Stimulated activated CD8-positive, alpha-beta memory T cell treated with anti-CD3 and anti-CD28 coated beads, Interleukin-12 subunit alpha, Interleukin-12 subunit beta, amount 100 ng/mL, for 24 hours (primary cell): ENCODE data around the gene NLGN4Y.
"Not testable (repeated sequence)": the region's sequence is repeated elsewhere in the genome, so short reads cannot be mapped to it uniquely, and the experiment has no call there.

ENCODE experiments used
- DNase-seq: peaks from one replicate; pipeline ENCODE4 v3.0.0-alpha.2; 2020; ENCODE audit errors: extremely low read depth

NLGN4Y gene

DNA sequence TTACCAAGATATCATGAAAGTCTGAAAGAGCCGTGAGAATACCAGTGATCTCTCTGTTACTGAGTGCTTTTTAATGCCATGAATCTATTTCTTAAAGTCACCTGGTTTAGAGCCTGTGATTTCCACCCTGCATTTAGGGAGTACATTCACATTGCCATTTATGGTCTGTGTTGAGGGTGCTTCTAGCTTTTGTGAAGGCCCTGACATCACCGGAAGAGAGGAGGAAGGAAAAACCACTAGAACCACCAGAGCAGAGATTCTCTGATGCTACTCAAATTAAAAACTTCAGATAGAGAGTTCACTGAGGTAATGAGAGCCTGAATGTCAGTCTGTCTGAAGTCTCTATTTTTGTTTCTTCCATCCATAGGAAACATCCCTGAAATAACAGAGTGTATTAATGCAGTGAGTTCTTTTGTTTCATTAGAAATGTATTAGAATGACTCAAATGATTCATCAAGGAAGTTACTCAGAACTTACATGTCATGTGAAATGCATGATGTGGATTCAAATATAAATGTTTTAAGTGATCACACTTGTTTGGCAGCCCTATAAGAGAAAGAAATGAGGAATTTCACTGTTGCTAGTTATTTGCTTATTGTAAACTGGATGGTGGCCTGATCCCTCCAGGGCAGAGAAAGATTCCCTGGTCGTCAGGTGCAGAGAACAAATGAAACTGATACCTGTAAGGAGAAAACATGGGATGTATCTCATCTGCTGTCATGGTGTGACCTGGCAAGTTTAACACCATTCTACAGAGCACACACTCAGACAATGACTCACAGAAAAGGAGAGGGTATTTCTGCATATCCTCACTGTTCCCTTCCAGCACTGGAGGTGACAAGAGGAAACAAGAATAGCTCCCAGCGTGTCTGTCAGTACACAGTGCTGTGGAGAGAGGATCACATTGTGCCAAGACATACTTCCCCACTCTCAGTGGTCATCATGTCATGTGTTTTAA lies 310.1 kb downstream of the NLGN4Y start:
- DNase-seq = no peak

DNA sequence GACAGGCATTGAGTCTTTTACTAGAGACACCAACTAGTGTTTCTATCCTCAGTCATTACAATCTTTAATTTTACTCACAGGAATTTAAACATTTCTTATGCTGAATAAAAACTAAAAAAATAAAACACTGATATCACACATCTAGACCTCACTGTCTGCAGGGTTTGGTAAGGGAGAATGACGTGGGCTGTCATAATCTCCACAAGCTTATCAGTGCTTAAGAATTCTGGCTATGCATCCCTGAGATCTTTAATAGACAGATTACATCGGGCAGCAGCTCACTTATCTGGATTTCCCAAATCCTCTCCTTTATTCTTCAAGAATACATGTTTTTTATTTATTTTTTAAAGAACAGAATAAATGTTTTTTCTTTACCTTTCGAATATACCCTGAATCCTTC lies 313.1 kb downstream of the NLGN4Y start:
- no peak for DNase-seq

DNA sequence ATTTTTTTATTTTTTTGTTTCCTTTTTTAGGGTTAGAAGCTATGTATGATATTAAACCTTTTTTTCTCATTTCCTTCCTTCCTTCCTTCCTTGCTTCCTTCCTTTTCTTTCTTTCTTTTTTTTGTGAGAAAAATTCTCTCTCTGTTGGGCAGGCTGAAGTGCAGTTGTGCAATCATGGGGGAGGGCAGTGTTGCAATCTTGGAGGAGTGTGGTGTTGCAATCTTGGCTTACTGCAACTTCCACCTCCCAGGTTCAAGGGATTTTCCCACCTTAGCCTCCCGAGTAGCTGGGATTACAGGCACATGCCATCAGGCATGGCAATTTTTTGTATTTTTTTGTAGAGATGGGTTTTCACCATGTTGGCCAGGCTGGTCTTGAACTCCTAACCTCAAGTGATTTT lies 326.4 kb downstream of the NLGN4Y start:
- no peak for DNase-seq

DNA sequence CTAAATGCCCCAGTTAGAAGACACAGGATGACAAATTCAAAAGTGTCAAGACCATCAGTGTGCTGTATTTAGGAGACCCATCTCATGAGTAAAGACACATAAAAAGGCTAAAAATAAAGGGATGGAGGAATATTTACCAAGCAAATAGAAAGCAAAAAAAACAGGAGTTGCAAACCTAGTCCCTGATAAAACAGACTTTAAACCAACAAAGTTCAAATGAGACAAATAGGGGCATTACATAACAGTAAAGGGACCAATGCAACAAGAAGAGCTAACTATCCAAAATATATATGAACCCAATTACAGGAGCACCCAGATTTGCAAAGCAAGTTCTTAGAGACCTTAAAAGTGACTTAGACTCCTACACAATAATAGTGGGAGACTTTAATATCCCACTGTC lies 336.1 kb downstream of the NLGN4Y start:
- DNase-seq = no peak

DNA sequence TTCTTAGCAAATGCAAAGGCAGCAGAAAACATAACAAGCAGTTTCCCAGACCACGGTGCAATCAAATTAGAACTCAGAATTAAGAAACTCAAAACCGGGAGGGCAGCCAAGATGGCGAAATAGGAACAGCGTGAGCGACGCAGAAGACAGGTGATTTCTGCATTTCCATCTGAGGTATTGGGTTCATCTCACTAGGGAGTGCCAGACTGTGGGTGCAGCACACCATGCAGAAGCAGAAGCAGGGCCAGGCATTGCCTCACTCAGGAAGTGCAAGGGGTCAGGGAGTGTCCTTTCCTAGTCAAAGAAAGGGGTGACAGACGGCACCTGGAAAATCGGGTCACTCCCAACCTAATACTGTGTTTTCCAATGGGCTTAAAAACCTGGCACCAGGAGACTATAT lies 336.7 kb downstream of the NLGN4Y start:
- not testable (repeated sequence) for DNase-seq

DNA sequence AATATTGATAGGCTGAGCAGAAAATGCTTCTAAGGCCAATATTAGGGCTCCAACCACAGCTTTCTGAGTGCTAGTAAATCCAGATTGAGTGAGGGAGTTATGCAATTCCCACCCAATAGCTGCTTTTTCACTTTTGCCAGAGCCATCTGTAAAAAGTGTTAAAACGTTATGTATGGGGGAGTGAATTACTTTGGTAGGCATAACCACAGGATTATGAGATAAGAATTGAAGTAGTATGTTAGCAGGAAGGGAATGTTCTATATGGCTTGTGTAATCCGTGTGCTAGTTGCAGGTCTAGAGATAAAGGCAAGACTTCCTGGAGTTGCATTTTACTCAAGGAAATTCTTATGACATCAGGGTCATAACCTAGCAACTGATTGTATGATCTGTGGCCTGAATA lies 347.6 kb downstream of the NLGN4Y start:
- no peak for DNase-seq
